Fibroblast of lung (primary cell): ENCODE data around the gene EYS. TPM values are rescaled to one million over a fixed set of nuclear protein-coding genes. Genes with fewer than 3 reads are reported as not detected.

Experiments used
- DNase-seq, 2 donors: peaks; one replicate each; pipeline versions ENCODE4 v3.0.0 to v3.0.0-alpha.2; 2010; ENCODE audit warnings: low read depth in 2 of 2
- H2AFZ ChIP-seq: 2 replicates; pipeline ENCODE4 v1.5.1; 2012; ENCODE audit warnings: low read length, control low read depth, inconsistent platforms
- H3K27ac ChIP-seq: 2 replicates; pipeline ENCODE4 v1.5.1; 2011; ENCODE audit warnings: low read length, control low read depth; ENCODE audit not compliant: insufficient read depth
- H3K27me3 ChIP-seq: 2 replicates; pipeline ENCODE4 v1.5.1; 2011; ENCODE audit warnings: mild to moderate bottlenecking, low read length; ENCODE audit not compliant: control insufficient read depth, insufficient read depth
- H3K36me3 ChIP-seq: 2 replicates; pipeline ENCODE4 v1.5.1; 2011; ENCODE audit warnings: low read length; ENCODE audit not compliant: control insufficient read depth, insufficient read depth
- H3K4me1 ChIP-seq: 2 replicates; pipeline ENCODE4 v1.5.1; 2011; ENCODE audit warnings: low read length; ENCODE audit not compliant: control insufficient read depth, insufficient read depth; ENCODE audit errors: extremely low read depth
- H3K4me2 ChIP-seq: 2 replicates; pipeline ENCODE4 v1.5.1; 2011; ENCODE audit warnings: low read length, control low read depth; ENCODE audit not compliant: insufficient read depth; ENCODE audit errors: extremely low read depth
- H3K4me3 ChIP-seq, 4 experiments: fragments of 200-600 bp in 1 of 4; sonication (generic) in 1 of 4; replicated peaks in 1 of 4; 2 replicates each; pipeline ENCODE4 v1.5.1; 2011 to 2016; ENCODE audit warnings: low read length in 4 of 4, low read depth in 3 of 4, mild to moderate bottlenecking in 3 of 4, control low read depth in 2 of 4, inconsistent platforms in 1 of 4, mixed read lengths in 1 of 4; ENCODE audit not compliant: insufficient read depth in 1 of 4; ENCODE audit errors: control extremely low read depth in 1 of 4
- H3K79me2 ChIP-seq: 2 replicates; pipeline ENCODE4 v1.5.1; 2012; ENCODE audit warnings: mild to moderate bottlenecking, low read length, inconsistent platforms; ENCODE audit not compliant: control insufficient read depth, insufficient read depth
- H3K9ac ChIP-seq: 2 replicates; pipeline ENCODE4 v1.5.1; 2011; ENCODE audit warnings: mild to moderate bottlenecking, low read length, control low read depth; ENCODE audit not compliant: insufficient read depth
- H3K9me3 ChIP-seq: 2 replicates; pipeline ENCODE4 v1.5.1; 2012; ENCODE audit warnings: low read depth, low read length; ENCODE audit not compliant: control insufficient read depth, insufficient read depth
- H4K20me1 ChIP-seq: 2 replicates; pipeline ENCODE4 v1.5.1; 2011; ENCODE audit warnings: low read length; ENCODE audit not compliant: control insufficient read depth, insufficient read depth; ENCODE audit errors: extremely low read depth
- CTCF ChIP-seq, 2 donors: IDR thresholded peaks in 1 of 2; conservative IDR thresholded peaks in 1 of 2; 1 replicate in 1 of 2; 2 replicates in 1 of 2; pipeline ENCODE4 v1.5.1; 2011 to 2012; ENCODE audit warnings: low read length in 2 of 2, control low read depth in 1 of 2, inconsistent platforms in 1 of 2, low read depth in 1 of 2, mild to moderate bottlenecking in 1 of 2
- EZH2 ChIP-seq: IDR thresholded peaks from 2 replicates; pipeline ENCODE4 v1.5.1; 2012; ENCODE audit warnings: low read length, control low read depth, mild to moderate bottlenecking; ENCODE audit errors: missing control alignments
- polyA plus RNA-seq, 2 donors: library from polyadenylated mRNA; depleted of rRNA in 1 of 2; stranded (reverse) in 1 of 2; unstranded in 1 of 2; fragments of >200 nt; gene quantifications; 2 replicates each; pipeline ENCODE4 v1.2.1, GENCODE V29; 2011 to 2012; ENCODE audit warnings: missing spikeins in 1 of 2
- total RNA-seq: library from RNA; depleted of rRNA; stranded (reverse); fragments of >200 nt; gene quantifications from 2 replicates; pipeline ENCODE4 v1.2.1, GENCODE V29; 2014

EYS gene
- total and polyA plus RNA-seq, 2 donors (not counting 1 experiment from before 2014, with no cell fraction given), result under 0.01 TPM; not detected in 1

- Histone ChIP-seq H4K20me1 (no peaks in the 10 kb centered on the region), H3K36me3 (no peaks in the 10 kb centered on the region), H3K4me3 (no peak overlapping the region), H3K9me3 (no peaks in the 10 kb centered on the region), H2AFZ (no peak overlapping the region), H3K4me1 (no peaks in the 10 kb centered on the region), H3K79me2 (no peaks in the 10 kb centered on the region), H3K4me2 (no peak overlapping the region), H3K9ac (no peak overlapping the region), H3K27me3 (no peaks in the 10 kb centered on the region), H3K27ac (no peak overlapping the region)
- TF ChIP-seq CTCF (conservative IDR thresholded peaks at IDR 0.05 in 1 of 2, IDR thresholded peaks at IDR 0.05 in 1 of 2; ENCODE audit: low read depth in 1 of 2, low read length in 2 of 2) (no peak), EZH2 (no peak)
- DNase-seq, result no peak
Observed at GRCh38 chr6:64717281-64717680, 989.7 kb downstream of the EYS start.

GRCh38 chr6:64715624-64716023 is 991.4 kb downstream of the EYS start:
- H3K36me3 ChIP-seq, result no peaks in the 10 kb centered on the region
- no peak overlapping the region for H3K4me3 ChIP-seq
- H3K4me2 ChIP-seq, result no peak overlapping the region
- H3K9ac ChIP-seq, result no peak overlapping the region
- no peaks in the 10 kb centered on the region for H3K27me3 ChIP-seq
- no peaks in the 10 kb centered on the region for H3K4me1 ChIP-seq
- no peak overlapping the region for H2AFZ ChIP-seq
- no peaks in the 10 kb centered on the region for H3K79me2 ChIP-seq
- no peak overlapping the region for H3K27ac ChIP-seq
- TF ChIP-seq CTCF (conservative IDR thresholded peaks at IDR 0.05 in 1 of 2, IDR thresholded peaks at IDR 0.05 in 1 of 2; ENCODE audit: low read depth in 1 of 2, low read length in 2 of 2), result no peak
- TF ChIP-seq EZH2, result no peak
- no peaks in the 10 kb centered on the region for H3K9me3 ChIP-seq
- no peak for DNase-seq
- no peaks in the 10 kb centered on the region for H4K20me1 ChIP-seq

GRCh38 chr6:64714073-64714472 is 993.0 kb downstream of the EYS start:
- H3K79me2 ChIP-seq, result no peaks in the 10 kb centered on the region
- H3K27me3 ChIP-seq, result no peaks in the 10 kb centered on the region
- H3K27ac ChIP-seq, result no peak overlapping the region
- H3K4me1 ChIP-seq, result no peaks in the 10 kb centered on the region
- H4K20me1 ChIP-seq, result no peaks in the 10 kb centered on the region
- H3K9ac ChIP-seq, result no peak overlapping the region
- H3K4me2 ChIP-seq, result no peak overlapping the region
- H3K4me3 ChIP-seq, result no peak overlapping the region
- DNase-seq, result no peak
- no peaks in the 10 kb centered on the region for H3K9me3 ChIP-seq
- no peaks in the 10 kb centered on the region for H3K36me3 ChIP-seq
- TF ChIP-seq EZH2 (no peak), CTCF (conservative IDR thresholded peaks at IDR 0.05 in 1 of 2, IDR thresholded peaks at IDR 0.05 in 1 of 2; ENCODE audit: low read depth in 1 of 2, low read length in 2 of 2) (no peak)
- H2AFZ ChIP-seq, result no peak overlapping the region
